Neural cell (in vitro differentiated cells): ENCODE data around the gene PNPLA3. TPM values are rescaled to one million over a fixed set of nuclear protein-coding genes. Genes with fewer than 3 reads are reported as not detected.

ENCODE experiments used
- H2AFZ ChIP-seq: fragments of 200-600, 300-800 bp; sonication (generic), shearing (Covaris generic); 2 replicates; pipeline ENCODE4 v1.6.0; 2014; ENCODE audit warnings: low read depth, mild to moderate bottlenecking, antibody characterized with exemption, low read length, moderate library complexity
- H3F3A ChIP-seq: fragments of 200-600 bp; shearing (Covaris generic); 2 replicates; pipeline ENCODE4 v1.6.1; 2016; ENCODE audit warnings: mild to moderate bottlenecking, moderate library complexity, mixed read lengths, antibody characterized with exemption, low read length; ENCODE audit not compliant: insufficient read depth, poor library complexity, severe bottlenecking
- H3K27ac ChIP-seq: fragments of 200-600, 300-800 bp; sonication (generic), shearing (Covaris generic); 2 replicates; pipeline ENCODE4 v1.5.1; 2014; ENCODE audit warnings: mild to moderate bottlenecking, low read length, moderate library complexity
- H3K27me3 ChIP-seq: fragments of 300-800, 200-600 bp; sonication (generic), shearing (Covaris generic); 2 replicates; pipeline ENCODE4 v1.6.0; 2014; ENCODE audit warnings: mild to moderate bottlenecking, low read depth, low read length, moderate library complexity; ENCODE audit not compliant: insufficient read depth
- H3K36me3 ChIP-seq: fragments of 300-800, 200-600 bp; sonication (generic), shearing (Covaris generic); 2 replicates; pipeline ENCODE4 v1.5.1; 2014; ENCODE audit warnings: mild to moderate bottlenecking, antibody characterized with exemption, low read length, moderate library complexity; ENCODE audit not compliant: insufficient read depth
- H3K4me2 ChIP-seq: fragments of 300-800, 200-600 bp; sonication (generic), shearing (Covaris generic); 2 replicates; pipeline ENCODE4 v1.6.0; 2014; ENCODE audit warnings: mild to moderate bottlenecking, low read length
- H3K4me3 ChIP-seq: fragments of 300-800, 200-600 bp; sonication (generic), shearing (Covaris generic); 2 replicates; pipeline ENCODE4 v1.5.1; 2014; ENCODE audit warnings: mild to moderate bottlenecking, low read length, moderate library complexity
- H3K79me2 ChIP-seq: fragments of 200-600 bp; shearing (Covaris generic); replicated peaks from 2 replicates; pipeline ENCODE4 v1.6.0; 2014; ENCODE audit warnings: mild to moderate bottlenecking, low read length, moderate library complexity; ENCODE audit not compliant: insufficient read depth
- H3K9ac ChIP-seq: fragments of 300-800, 200-600 bp; sonication (generic), shearing (Covaris generic); 2 replicates; pipeline ENCODE4 v1.6.1; 2016; ENCODE audit warnings: mild to moderate bottlenecking, low read length, mixed read lengths
- H3K9me2 ChIP-seq: fragments of 200-600 bp; shearing (Covaris generic); 2 replicates; pipeline ENCODE4 v1.6.1; 2016; ENCODE audit warnings: mild to moderate bottlenecking, low read length, mixed read lengths; ENCODE audit not compliant: insufficient read depth
- H3K9me3 ChIP-seq: fragments of 200-600, 300-800 bp; sonication (generic), shearing (Covaris generic); 2 replicates; pipeline ENCODE4 v1.6.1; 2016; ENCODE audit warnings: mild to moderate bottlenecking, mixed run types, low read length, moderate library complexity, mixed read lengths
- H4K20me1 ChIP-seq: fragments of 200-600 bp; shearing (Covaris generic); 2 replicates; pipeline ENCODE4 v1.6.1; 2016; ENCODE audit warnings: mild to moderate bottlenecking, mixed run types; ENCODE audit not compliant: insufficient read depth
- EP300 ChIP-seq: fragments of 450-650 bp; conservative IDR thresholded peaks from 2 replicates; pipeline ENCODE4 v1.6.1; 2014; ENCODE audit warnings: antibody characterized with exemption, mild to moderate bottlenecking, moderate library complexity; ENCODE audit not compliant: poor library complexity, severe bottlenecking
- EZH2 ChIP-seq: fragments of 200-600, 300-800 bp; shearing (Covaris generic), sonication (generic); IDR thresholded peaks from 2 replicates; pipeline ENCODE4 v1.6.1; 2014; ENCODE audit warnings: antibody characterized with exemption, low read length, borderline replicate concordance, mild to moderate bottlenecking; ENCODE audit not compliant: insufficient read depth, poor library complexity, severe bottlenecking
- MXI1 ChIP-seq: fragments of 450-650 bp; conservative IDR thresholded peaks from 2 replicates; pipeline ENCODE4 v1.6.1; 2014; ENCODE audit warnings: antibody characterized with exemption, mild to moderate bottlenecking; ENCODE audit not compliant: poor library complexity, severe bottlenecking
- POLR2AphosphoS5 ChIP-seq: IDR thresholded peaks from 2 replicates; pipeline ENCODE4 v1.6.1; 2012
- RAD21 ChIP-seq: fragments of 450-650 bp; conservative IDR thresholded peaks from 2 replicates; pipeline ENCODE4 v1.6.1; 2014; ENCODE audit warnings: antibody characterized with exemption, mild to moderate bottlenecking, moderate library complexity
- SMC3 ChIP-seq: fragments of 450-650 bp; conservative IDR thresholded peaks from 2 replicates; pipeline ENCODE4 v1.6.1; 2014; ENCODE audit warnings: antibody characterized with exemption, mild to moderate bottlenecking, moderate library complexity; ENCODE audit not compliant: poor library complexity
- TAF1 ChIP-seq: IDR thresholded peaks from 2 replicates; pipeline ENCODE4 v1.6.1; 2012; ENCODE audit warnings: low read depth
- polyA plus RNA-seq: library from polyadenylated mRNA; depleted of rRNA; stranded (reverse); fragments of >200 nt; gene quantifications from 2 replicates; pipeline ENCODE4 v1.2.3, GENCODE V29; 2014
- TF ChIP-seq, protein P1 (sequence below): fragments of 450-650 bp; IDR thresholded peaks from 2 replicates; pipeline ENCODE4 v1.5.1; 2014; ENCODE audit warnings: antibody characterized with exemption, mild to moderate bottlenecking, moderate library complexity; ENCODE audit not compliant: poor library complexity, severe bottlenecking
- TF ChIP-seq, protein P2 (sequence below): IDR thresholded peaks from 2 replicates; pipeline ENCODE4 v1.6.1; 2012; ENCODE audit warnings: borderline replicate concordance

Gene PNPLA3
- polyA plus RNA-seq, 1 donor from 2014 or later: 6.5 TPM

DNA sequence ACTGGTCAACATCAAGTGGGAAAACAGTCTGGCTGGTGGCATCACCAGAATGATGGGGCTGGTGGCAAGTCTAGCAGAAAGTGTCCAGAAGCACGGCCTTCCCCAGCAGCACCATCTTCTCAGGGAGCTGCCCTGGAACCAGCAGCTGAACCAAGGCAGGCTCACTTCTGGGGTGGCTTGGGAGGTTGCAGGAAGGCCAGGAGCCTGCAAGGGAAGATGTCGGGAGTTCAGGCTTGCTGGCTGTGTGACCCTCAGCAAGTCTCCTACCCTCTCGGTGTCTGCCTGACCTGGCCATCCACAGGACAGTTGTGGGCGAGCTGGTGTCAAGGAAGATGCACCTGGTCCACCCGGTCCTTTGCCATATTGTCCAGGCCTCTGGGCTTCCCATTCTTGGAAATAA lies 29.5 kb upstream of the PNPLA3 start:
- H3K9me3 ChIP-seq: no peaks in the 10 kb centered on the region
- TF ChIP-seq EP300 (no peak), SMC3 (no peak), MXI1 (no peak)
- no peaks in the 10 kb centered on the region for H4K20me1 ChIP-seq
- no peaks in the 10 kb centered on the region for H3K36me3 ChIP-seq
- no peak overlapping the region for H3K4me3 ChIP-seq
- H3F3A ChIP-seq: no peaks in the 10 kb centered on the region
- peaks cover 40% of the 10 kb centered on the region for H3K27me3 ChIP-seq
- H2AFZ ChIP-seq: no peak overlapping the region
- H3K4me2 ChIP-seq: no peak overlapping the region
- H3K9ac ChIP-seq: no peak overlapping the region
- H3K9me2 ChIP-seq: no peaks in the 10 kb centered on the region
- H3K79me2 ChIP-seq: no peaks in the 10 kb centered on the region
- no peak overlapping the region for H3K27ac ChIP-seq

DNA sequence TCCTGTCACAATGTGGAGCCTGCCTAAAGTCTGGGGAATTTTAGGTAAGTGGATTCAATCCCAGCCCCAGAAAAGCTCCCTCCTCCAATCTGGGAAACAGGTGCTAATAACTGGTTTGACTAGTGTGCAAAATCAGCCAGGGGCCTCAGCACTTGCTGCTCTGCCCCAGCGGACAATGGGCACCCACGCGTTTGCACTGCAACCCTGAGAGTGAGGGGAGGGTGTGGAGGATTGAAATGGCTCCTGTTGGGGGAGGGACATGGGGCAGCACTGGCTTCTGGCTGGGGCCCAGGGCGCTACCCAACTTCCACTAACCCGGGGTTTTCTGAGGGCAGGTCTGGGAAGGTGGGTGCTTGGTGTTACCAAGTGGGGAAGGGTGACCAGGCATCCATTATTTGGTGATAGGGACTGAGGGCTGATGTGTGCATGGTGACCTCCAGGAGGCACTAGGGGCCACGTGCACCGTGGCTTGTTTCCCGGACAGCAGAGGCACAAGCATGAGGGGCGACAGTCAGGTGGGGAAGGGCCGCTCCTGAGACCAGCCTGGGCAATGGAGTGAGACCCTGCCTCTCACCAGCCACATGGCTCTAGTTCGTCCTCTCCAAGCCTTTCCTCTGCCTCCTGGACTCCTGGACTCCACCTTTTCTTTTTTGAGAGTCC lies 27.5 kb upstream of the PNPLA3 start:
- Histone ChIP-seq H3K36me3 (no peaks in the 10 kb centered on the region), H3K27ac (no peak overlapping the region), H2AFZ (no peak overlapping the region), H3K9me2 (no peaks in the 10 kb centered on the region), H3K9ac (no peak overlapping the region), H3K9me3 (no peaks in the 10 kb centered on the region), H3K79me2 (no peaks in the 10 kb centered on the region), H3K27me3 (peaks cover 20% of the 10 kb centered on the region), H3F3A (no peaks in the 10 kb centered on the region), H3K4me2 (no peak overlapping the region), H4K20me1 (no peaks in the 10 kb centered on the region), H3K4me3 (no peak overlapping the region)
- TF ChIP-seq, protein P1, sequence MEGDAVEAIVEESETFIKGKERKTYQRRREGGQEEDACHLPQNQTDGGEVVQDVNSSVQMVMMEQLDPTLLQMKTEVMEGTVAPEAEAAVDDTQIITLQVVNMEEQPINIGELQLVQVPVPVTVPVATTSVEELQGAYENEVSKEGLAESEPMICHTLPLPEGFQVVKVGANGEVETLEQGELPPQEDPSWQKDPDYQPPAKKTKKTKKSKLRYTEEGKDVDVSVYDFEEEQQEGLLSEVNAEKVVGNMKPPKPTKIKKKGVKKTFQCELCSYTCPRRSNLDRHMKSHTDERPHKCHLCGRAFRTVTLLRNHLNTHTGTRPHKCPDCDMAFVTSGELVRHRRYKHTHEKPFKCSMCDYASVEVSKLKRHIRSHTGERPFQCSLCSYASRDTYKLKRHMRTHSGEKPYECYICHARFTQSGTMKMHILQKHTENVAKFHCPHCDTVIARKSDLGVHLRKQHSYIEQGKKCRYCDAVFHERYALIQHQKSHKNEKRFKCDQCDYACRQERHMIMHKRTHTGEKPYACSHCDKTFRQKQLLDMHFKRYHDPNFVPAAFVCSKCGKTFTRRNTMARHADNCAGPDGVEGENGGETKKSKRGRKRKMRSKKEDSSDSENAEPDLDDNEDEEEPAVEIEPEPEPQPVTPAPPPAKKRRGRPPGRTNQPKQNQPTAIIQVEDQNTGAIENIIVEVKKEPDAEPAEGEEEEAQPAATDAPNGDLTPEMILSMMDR: no peak
- no peak for TF ChIP-seq TAF1
- no peak for TF ChIP-seq RAD21
- no peak for TF ChIP-seq SMC3
- no peak for TF ChIP-seq EZH2
- no peak for TF ChIP-seq POLR2AphosphoS5
- TF ChIP-seq, protein P2, sequence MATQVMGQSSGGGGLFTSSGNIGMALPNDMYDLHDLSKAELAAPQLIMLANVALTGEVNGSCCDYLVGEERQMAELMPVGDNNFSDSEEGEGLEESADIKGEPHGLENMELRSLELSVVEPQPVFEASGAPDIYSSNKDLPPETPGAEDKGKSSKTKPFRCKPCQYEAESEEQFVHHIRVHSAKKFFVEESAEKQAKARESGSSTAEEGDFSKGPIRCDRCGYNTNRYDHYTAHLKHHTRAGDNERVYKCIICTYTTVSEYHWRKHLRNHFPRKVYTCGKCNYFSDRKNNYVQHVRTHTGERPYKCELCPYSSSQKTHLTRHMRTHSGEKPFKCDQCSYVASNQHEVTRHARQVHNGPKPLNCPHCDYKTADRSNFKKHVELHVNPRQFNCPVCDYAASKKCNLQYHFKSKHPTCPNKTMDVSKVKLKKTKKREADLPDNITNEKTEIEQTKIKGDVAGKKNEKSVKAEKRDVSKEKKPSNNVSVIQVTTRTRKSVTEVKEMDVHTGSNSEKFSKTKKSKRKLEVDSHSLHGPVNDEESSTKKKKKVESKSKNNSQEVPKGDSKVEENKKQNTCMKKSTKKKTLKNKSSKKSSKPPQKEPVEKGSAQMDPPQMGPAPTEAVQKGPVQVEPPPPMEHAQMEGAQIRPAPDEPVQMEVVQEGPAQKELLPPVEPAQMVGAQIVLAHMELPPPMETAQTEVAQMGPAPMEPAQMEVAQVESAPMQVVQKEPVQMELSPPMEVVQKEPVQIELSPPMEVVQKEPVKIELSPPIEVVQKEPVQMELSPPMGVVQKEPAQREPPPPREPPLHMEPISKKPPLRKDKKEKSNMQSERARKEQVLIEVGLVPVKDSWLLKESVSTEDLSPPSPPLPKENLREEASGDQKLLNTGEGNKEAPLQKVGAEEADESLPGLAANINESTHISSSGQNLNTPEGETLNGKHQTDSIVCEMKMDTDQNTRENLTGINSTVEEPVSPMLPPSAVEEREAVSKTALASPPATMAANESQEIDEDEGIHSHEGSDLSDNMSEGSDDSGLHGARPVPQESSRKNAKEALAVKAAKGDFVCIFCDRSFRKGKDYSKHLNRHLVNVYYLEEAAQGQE: no peak
- TF ChIP-seq EP300: no peak
- TF ChIP-seq MXI1: no peak
